Gastrocnemius medialis (tissue), 4 donors: ENCODE measurements around the gene FUS. TPM values are rescaled to one million over a fixed set of nuclear protein-coding genes. Genes with fewer than 3 reads are reported as not detected.
A peak's percentile ranks its signal among the peaks of the same experiment; 100 is the strongest.
"Not testable (repeated sequence)": the region's sequence is repeated elsewhere in the genome, so short reads cannot be mapped to it uniquely, and the experiment has no call there.

Source experiments
- ATAC-seq, 2 donors: fragments of 150-250 bp; one replicate each; pipeline ENCODE4 v1.9.1; 2016
- DNase-seq, 2 donors: peaks; one replicate each; pipeline ENCODE4 v3.0.0-alpha.2; 2019
- H3K27ac ChIP-seq, 4 donors: fragments of 200-600 bp; sonication (generic); 1 replicate in 1 of 4; 2 replicates in 3 of 4; pipeline ENCODE4 v1.5.1; 2016 to 2018; ENCODE audit warnings: mild to moderate bottlenecking in 2 of 4, moderate library complexity in 1 of 4
- H3K27me3 ChIP-seq, 3 donors: fragments of 200-600 bp; sonication (generic) in 2 of 3; 1 replicate in 1 of 3; 2 replicates in 2 of 3; pipeline versions ENCODE4 v1.5.1 to v1.6.0; 2016 to 2019; ENCODE audit warnings: mild to moderate bottlenecking in 1 of 3, moderate library complexity in 1 of 3
- H3K36me3 ChIP-seq, 2 donors: fragments of 200-600 bp; sonication (generic) in 1 of 2; one replicate each; pipeline ENCODE4 v1.5.1; 2017 to 2018
- H3K4me1 ChIP-seq, 2 donors: fragments of 200-600 bp; sonication (generic) in 1 of 2; one replicate each; pipeline ENCODE4 v1.5.1; 2016 to 2017; ENCODE audit warnings: mild to moderate bottlenecking in 2 of 2
- H3K4me3 ChIP-seq, 4 donors: fragments of 200-600 bp; sonication (generic) in 3 of 4; 1 replicate in 1 of 4; 2 replicates in 3 of 4; pipeline ENCODE4 v1.5.1; 2016 to 2019; ENCODE audit warnings: mild to moderate bottlenecking in 2 of 4
- H3K9me3 ChIP-seq, 3 donors: fragments of 200-600 bp; sonication (generic) in 2 of 3; 1 replicate in 1 of 3; 2 replicates in 2 of 3; pipeline ENCODE4 v1.5.1; 2016 to 2019
- POLR2A ChIP-seq, 2 donors: fragments of 450-650 bp; IDR thresholded peaks; one replicate each; pipeline ENCODE4 v1.6.1; 2017; ENCODE audit warnings: antibody characterized with exemption in 2 of 2, mild to moderate bottlenecking in 2 of 2, moderate library complexity in 2 of 2
- in situ Hi-C, 4 donors: fragments of 200-750 bp; cut with MboI; loops; one replicate each; pipeline versions ENCODE4 v1.15.0 to v1.8.0; 2017; ENCODE audit warnings: low sequenced_read_pairs in 4 of 4
- intact Hi-C: fragments of 100-400 bp; cut with DNase I; formaldehyde crosslinking; loops from one replicate; pipeline ENCODE4 v1.15.1; 2023; ENCODE audit warnings: low total_unique reads
- total RNA-seq, 4 donors: library from RNA; depleted of rRNA; stranded (reverse); fragments of >200 nt; gene quantifications; one replicate each; pipeline versions ENCODE4 v1.1.0 to v1.2.3, GENCODE V29; 2016
- TF ChIP-seq, protein P1 (sequence below), 5 experiments: fragments of 450-650 bp in 3 of 5; fragments of 200-600 bp in 2 of 5; sonication (generic) in 2 of 5; IDR thresholded peaks in 4 of 5; conservative IDR thresholded peaks in 1 of 5; 1 replicate in 4 of 5; 2 replicates in 1 of 5; pipeline ENCODE4 v1.5.1; 2016 to 2019; ENCODE audit warnings: antibody characterized with exemption in 5 of 5, mild to moderate bottlenecking in 3 of 5, moderate library complexity in 3 of 5

The FUS gene
- total RNA-seq, 4 donors from 2014 or later: 20.6 to 45.9 (median 35.1) TPM

DNA sequence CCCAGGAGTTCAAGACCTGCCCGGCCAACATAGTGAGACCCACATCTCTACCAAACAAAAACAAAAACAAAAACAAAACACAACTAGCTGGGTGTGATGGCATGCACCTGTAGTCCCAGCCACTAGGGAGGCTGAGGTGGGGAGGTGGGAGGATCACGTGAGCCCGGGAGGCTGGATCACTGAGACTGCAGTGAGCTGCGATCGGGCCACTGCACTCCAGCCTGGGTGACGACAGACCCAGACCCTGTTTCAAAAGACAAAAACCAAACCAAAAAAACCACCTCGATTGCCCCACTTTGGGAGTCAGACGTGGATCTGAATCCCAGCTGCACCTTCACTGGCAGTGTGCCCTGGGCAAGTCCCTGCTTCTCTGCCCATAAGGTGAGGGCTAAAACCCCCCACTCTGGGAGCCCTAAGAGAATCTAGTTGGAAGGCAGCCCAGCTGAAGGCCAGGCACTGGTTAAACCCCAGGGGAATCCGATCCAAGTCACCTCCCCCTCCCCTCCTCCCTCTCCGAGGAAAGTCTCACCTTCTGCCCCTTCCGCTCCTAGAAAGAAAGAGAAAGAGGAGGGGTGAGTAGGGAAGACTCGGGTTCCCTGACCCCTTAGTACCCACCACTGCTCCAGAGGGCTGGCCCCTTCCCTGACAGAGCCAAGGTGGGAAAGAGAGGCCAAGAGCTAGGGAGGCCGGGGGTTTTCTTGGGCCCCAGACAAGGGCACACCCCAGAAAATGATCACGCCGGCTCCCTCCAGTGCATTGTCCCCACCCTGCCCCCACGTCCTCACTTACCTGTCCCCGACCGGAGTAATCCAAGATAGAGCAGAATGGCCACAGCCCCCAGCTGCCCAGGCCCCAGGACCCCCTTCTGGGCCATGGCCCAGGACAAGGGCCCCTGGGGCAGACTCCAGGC lies 45.1 kb upstream of the FUS start:
- DNase-seq (no peak), ATAC-seq (no peak)
- Histone ChIP-seq H3K4me3 (no peak overlapping the region), H3K27me3 (no peaks in the 10 kb centered on the region), H3K27ac (no peak overlapping the region), H3K4me1 (peaks cover 9 to 15% of the 10 kb centered on the region in 2 donors), H3K36me3 (peaks cover 0 to 27% of the 10 kb centered on the region in 2 donors), H3K9me3 (no peaks in the 10 kb centered on the region)
- TF ChIP-seq, protein P1, sequence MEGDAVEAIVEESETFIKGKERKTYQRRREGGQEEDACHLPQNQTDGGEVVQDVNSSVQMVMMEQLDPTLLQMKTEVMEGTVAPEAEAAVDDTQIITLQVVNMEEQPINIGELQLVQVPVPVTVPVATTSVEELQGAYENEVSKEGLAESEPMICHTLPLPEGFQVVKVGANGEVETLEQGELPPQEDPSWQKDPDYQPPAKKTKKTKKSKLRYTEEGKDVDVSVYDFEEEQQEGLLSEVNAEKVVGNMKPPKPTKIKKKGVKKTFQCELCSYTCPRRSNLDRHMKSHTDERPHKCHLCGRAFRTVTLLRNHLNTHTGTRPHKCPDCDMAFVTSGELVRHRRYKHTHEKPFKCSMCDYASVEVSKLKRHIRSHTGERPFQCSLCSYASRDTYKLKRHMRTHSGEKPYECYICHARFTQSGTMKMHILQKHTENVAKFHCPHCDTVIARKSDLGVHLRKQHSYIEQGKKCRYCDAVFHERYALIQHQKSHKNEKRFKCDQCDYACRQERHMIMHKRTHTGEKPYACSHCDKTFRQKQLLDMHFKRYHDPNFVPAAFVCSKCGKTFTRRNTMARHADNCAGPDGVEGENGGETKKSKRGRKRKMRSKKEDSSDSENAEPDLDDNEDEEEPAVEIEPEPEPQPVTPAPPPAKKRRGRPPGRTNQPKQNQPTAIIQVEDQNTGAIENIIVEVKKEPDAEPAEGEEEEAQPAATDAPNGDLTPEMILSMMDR (IDR thresholded peaks at IDR 0.05 in 4 of 5, conservative IDR thresholded peaks at IDR 0.05 in 1 of 5): no peak
- no peak for TF ChIP-seq POLR2A (IDR thresholded peaks at IDR 0.05)
- in situ Hi-C loops (no loop called here), intact Hi-C loops (no loop called here)

DNA sequence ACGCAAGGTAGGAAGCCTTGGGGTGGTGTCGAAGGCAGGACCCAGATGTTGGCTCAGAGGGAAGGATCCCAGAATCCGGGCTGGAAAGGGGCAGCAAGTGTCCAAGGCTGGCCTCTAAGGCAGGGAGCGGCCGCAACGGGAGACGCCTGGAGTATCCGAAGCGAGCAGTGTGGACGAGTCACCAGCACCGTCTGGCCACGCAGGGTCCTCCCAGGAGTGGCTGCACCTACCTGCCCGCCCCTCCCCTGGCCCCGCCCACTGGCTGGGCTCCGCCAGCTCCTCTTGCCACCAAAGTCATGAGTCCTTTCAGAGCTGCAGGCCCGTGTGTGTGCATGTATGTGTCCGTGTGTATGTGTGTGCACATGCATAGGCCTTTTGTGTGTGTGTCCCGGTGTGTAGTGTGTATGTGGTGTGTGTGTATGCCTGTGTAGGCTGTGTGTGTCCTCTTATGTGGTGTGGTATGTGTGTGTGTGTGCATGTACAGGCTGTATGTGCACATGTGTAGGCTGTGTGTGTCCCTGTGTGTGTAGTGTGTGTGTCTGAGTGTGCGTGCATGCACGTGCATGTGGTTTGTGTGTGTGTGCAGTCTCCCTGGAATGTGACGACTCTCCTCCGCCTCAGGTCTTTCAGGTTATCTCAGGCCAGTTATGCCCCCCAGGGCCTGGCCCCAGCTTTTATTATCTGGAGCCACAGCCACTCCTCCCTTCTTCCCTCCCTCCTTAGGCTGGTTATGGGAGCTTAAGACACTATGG lies 44.2 kb upstream of the FUS start, which contains the start of gene PRSS8:
Gene PRSS8 (minus strand): TSS at position 193 of the 752 bp plus-strand sequence. CDS start 229 bp downstream, outside the sequence.
- H3K9me3 ChIP-seq: no peaks in the 10 kb centered on the region
- H3K4me1 ChIP-seq: peaks cover 9 to 15% of the 10 kb centered on the region in 2 donors
- no peak within 1 kb of the TSS for H3K27ac ChIP-seq
- in situ Hi-C loops (no loop called here), intact Hi-C loops (no loop called here)
- DNase-seq: peak in 1 of 2 donors; percentile 30
- ATAC-seq: no peak
- H3K27me3 ChIP-seq: no peaks in the 10 kb centered on the region
- peaks cover 0 to 19% of the 10 kb centered on the region in 2 donors for H3K36me3 ChIP-seq
- TF ChIP-seq, protein P1 (IDR thresholded peaks at IDR 0.05 in 4 of 5, conservative IDR thresholded peaks at IDR 0.05 in 1 of 5): no peak
- TF ChIP-seq POLR2A (IDR thresholded peaks at IDR 0.05): no peak
- H3K4me3 ChIP-seq: no peak within 1 kb of the TSS

DNA sequence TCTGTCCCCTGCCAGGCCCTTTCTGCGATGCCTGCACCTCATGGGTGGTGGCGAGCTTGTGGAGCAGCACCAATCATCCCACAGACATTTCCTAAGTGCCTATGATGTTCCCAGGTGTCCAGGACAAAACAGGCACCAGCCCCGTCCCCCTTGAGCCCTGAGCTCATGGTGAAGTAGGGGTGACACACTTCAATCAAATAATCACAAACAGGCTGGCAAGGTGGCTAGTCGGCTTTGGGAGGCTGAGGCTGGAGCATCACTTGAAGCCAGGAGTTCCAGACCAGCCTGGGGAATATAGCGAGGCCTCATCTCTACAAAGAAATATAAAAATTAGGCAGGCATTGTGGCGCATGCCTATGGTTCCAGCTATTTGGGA lies 43.7 kb upstream of the FUS start:
- in situ Hi-C loops: no loop called here
- intact Hi-C loops: no loop called here

DNA sequence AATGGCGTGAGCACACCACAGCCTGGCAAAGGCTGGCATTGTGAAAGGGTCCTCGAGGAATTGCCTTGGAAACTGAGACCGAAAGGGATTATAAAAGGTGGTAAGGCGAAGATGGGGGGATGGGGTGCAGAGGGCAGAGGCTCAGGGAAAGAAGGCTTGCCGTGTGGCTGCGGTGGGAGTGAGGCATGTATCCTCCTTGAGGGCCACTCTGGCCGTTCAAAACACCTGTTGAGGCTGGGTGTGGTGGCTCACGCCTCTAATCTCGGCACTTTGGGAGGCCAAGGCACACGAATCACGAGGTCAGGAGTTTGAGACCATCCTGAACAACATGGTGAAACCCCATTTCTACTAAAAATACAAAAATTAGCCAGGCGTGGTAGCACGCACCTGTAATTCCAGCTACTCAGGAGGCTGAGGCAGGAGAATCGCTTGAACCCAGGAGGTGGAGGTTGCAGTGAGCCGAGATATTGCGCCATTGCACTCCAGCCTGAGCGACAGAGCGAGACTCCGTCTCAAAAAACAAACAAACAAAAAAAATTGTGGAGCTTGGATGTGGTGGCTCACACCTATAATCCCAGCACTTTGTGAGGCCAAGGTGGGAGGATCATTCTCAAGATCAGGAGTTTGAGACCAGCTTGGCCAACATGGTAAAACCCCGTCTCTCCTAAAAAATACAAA lies 43.0 kb upstream of the FUS start:
- H3K36me3 ChIP-seq, intact Hi-C loops, ATAC-seq, DNase-seq, H3K27ac ChIP-seq, H3K4me3 ChIP-seq, in situ Hi-C loops, H3K27me3 ChIP-seq, H3K9me3 ChIP-seq: not testable (repeated sequence)
- H3K4me1 ChIP-seq: peaks cover 18 to 22% of the 10 kb centered on the region in 2 donors

More for the DNA sequence above, 43.7 kb upstream of the FUS start:
- Histone ChIP-seq H3K4me1 (peaks cover 12 to 16% of the 10 kb centered on the region in 2 donors), H3K4me3 (no peak overlapping the region), H3K27me3 (no peaks in the 10 kb centered on the region), H3K36me3 (peaks cover 0 to 13% of the 10 kb centered on the region in 2 donors), H3K27ac (no peak overlapping the region), H3K9me3 (no peaks in the 10 kb centered on the region)
- ATAC-seq (no peak), DNase-seq (no peak)
- TF ChIP-seq, protein P1 (IDR thresholded peaks at IDR 0.05 in 4 of 5, conservative IDR thresholded peaks at IDR 0.05 in 1 of 5): no peak
- no peak for TF ChIP-seq POLR2A (IDR thresholded peaks at IDR 0.05)
